Keratinocyte (primary cell): ENCODE measurements around the gene PHPT1. TPM values are rescaled to one million over a fixed set of nuclear protein-coding genes. Genes with fewer than 3 reads are reported as not detected.
"Not testable (repeated sequence)": the region's sequence is repeated elsewhere in the genome, so short reads cannot be mapped to it uniquely, and the experiment has no call there.

ENCODE experiments used
- DNase-seq: peaks from one replicate; pipeline ENCODE4 v3.0.0-alpha.2; 2011; ENCODE audit warnings: low read depth, missing footprints, low spot score
- FAIRE-seq: peaks from 2 replicates; lab custom pipeline; 2011; peaks lifted over from hg19 to GRCh38; lab: Jason Lieb, UNC
- H2AFZ ChIP-seq: 2 replicates; pipeline ENCODE4 v1.6.0; 2012; ENCODE audit warnings: low read length, control low read depth, inconsistent platforms; ENCODE audit not compliant: control insufficient read depth
- H3K27ac ChIP-seq: 2 replicates; pipeline ENCODE4 v1.5.1; 2011; ENCODE audit warnings: low read length; ENCODE audit not compliant: control insufficient read depth, insufficient read depth
- H3K27me3 ChIP-seq: 3 replicates; pipeline ENCODE4 v1.6.0; 2011; ENCODE audit warnings: low read length; ENCODE audit not compliant: control insufficient read depth, insufficient read depth; ENCODE audit errors: extremely low read depth
- H3K36me3 ChIP-seq, 2 experiments: 2 replicates in 1 of 2; 3 replicates in 1 of 2; pipeline ENCODE4 v1.5.1; 2011; ENCODE audit warnings: low read length in 2 of 2, mild to moderate bottlenecking in 1 of 2; ENCODE audit not compliant: control insufficient read depth in 2 of 2, insufficient read depth in 2 of 2; ENCODE audit errors: extremely low read depth in 1 of 2
- H3K4me1 ChIP-seq: 3 replicates; pipeline ENCODE4 v1.5.1; 2011; ENCODE audit warnings: low read length; ENCODE audit not compliant: control insufficient read depth, insufficient read depth; ENCODE audit errors: extremely low read depth
- H3K4me2 ChIP-seq: 3 replicates; pipeline ENCODE4 v1.6.0; 2011; ENCODE audit warnings: low read depth, low read length; ENCODE audit not compliant: control insufficient read depth, insufficient read depth; ENCODE audit errors: extremely low read depth
- H3K4me3 ChIP-seq, 3 experiments: fragments of 200-600 bp in 1 of 3; sonication (generic) in 1 of 3; 2 replicates in 2 of 3; 3 replicates in 1 of 3; pipeline ENCODE4 v1.5.1; 2011 to 2016; ENCODE audit warnings: low read length in 3 of 3, mild to moderate bottlenecking in 3 of 3, control low read depth in 2 of 3, inconsistent platforms in 1 of 3, low read depth in 1 of 3, mixed read lengths in 1 of 3, mixed run types in 1 of 3, moderate library complexity in 1 of 3; ENCODE audit not compliant: control insufficient read depth in 2 of 3, insufficient read depth in 2 of 3; ENCODE audit errors: extremely low read depth in 1 of 3
- H3K79me2 ChIP-seq: 2 replicates; pipeline ENCODE4 v1.6.0; 2012; ENCODE audit warnings: low read length; ENCODE audit not compliant: control insufficient read depth, insufficient read depth
- H3K9ac ChIP-seq: 3 replicates; pipeline ENCODE4 v1.6.0; 2011; ENCODE audit warnings: low read length; ENCODE audit not compliant: control insufficient read depth, insufficient read depth; ENCODE audit errors: extremely low read depth
- H3K9me1 ChIP-seq: 3 replicates; pipeline ENCODE4 v1.6.0; 2011; ENCODE audit warnings: low read length; ENCODE audit not compliant: control insufficient read depth, insufficient read depth; ENCODE audit errors: extremely low read depth
- H3K9me3 ChIP-seq: 2 replicates; pipeline ENCODE4 v1.5.1; 2012; ENCODE audit warnings: low read depth, low read length; ENCODE audit not compliant: control insufficient read depth
- H4K20me1 ChIP-seq: 3 replicates; pipeline ENCODE4 v1.6.0; 2011; ENCODE audit warnings: low read length; ENCODE audit not compliant: control insufficient read depth, insufficient read depth; ENCODE audit errors: extremely low read depth
- CTCF ChIP-seq, 3 experiments: IDR thresholded peaks in 1 of 3; conservative IDR thresholded peaks in 1 of 3; optimal IDR thresholded peaks in 1 of 3; 2 replicates in 2 of 3; 3 replicates in 1 of 3; pipeline versions ENCODE3 to v1.5.1; 2011; ENCODE audit warnings: low read length in 3 of 3, mild to moderate bottlenecking in 3 of 3, moderate library complexity in 2 of 3, control low read depth in 1 of 3, inconsistent platforms in 1 of 3; ENCODE audit not compliant: insufficient read depth in 2 of 3; ENCODE audit errors: extremely low read depth in 1 of 3
- EZH2 ChIP-seq: IDR thresholded peaks from one replicate; pipeline ENCODE4 v1.6.1; 2012; ENCODE audit warnings: inconsistent platforms, mild to moderate bottlenecking, low read length, moderate library complexity
- dilution Hi-C: fragments of 300-500 bp; cut with MboI; formaldehyde crosslinking; loops from one replicate; pipeline ENCODE4 v1.7.0; 2020; ENCODE audit warnings: low sequenced_read_pairs; ENCODE audit not compliant: extremely low pct_ligation_motif_present
- polyA plus RNA-seq, 5 experiments: library from polyadenylated mRNA; depleted of rRNA in 3 of 5; stranded (reverse) in 3 of 5; stranded (forward) in 1 of 5; unstranded in 1 of 5; fragments of >200 nt; gene quantifications; 1 replicate in 1 of 5; 2 replicates in 3 of 5; 3 replicates in 1 of 5; pipeline versions ENCODE4 v1.2.1 to v1.2.3, GENCODE V29; 2011 to 2012; ENCODE audit warnings: missing spikeins in 2 of 5, low read depth in 1 of 5, low replicate concordance in 1 of 5

PHPT1 gene
- polyA plus RNA-seq, 1 donor (not counting 4 experiments of a cell fraction or from before 2014, with no cell fraction given), result 68.8 TPM

GRCh38 chr9:136865041-136865767, 16.0 kb downstream of the PHPT1 start:
- Histone ChIP-seq H3K4me3 (peak overlapping the region; percentile 64 to 87 (median 79)), H3K36me3 (peaks cover 22% of the 10 kb centered on the region in 2 experiments), H3K9ac (peak overlapping the region; percentile 33), H3K27me3 (no peaks in the 10 kb centered on the region), H3K9me3 (no peaks in the 10 kb centered on the region), H3K4me1 (peaks cover 2% of the 10 kb centered on the region), H2AFZ (no peak overlapping the region), H3K79me2 (peaks cover 21% of the 10 kb centered on the region), H4K20me1 (peaks cover 8% of the 10 kb centered on the region), H3K4me2 (peak overlapping the region; percentile 58), H3K9me1 (no peaks in the 10 kb centered on the region), H3K27ac (no peak overlapping the region)
- dilution Hi-C loops, result no loop called here
- TF ChIP-seq CTCF (optimal IDR thresholded peaks at IDR 0.05 in 1 of 3, IDR thresholded peaks at IDR 0.05 in 1 of 3, conservative IDR thresholded peaks at IDR 0.05 in 1 of 3; ENCODE audit: extremely low read depth in 1 of 3, insufficient read depth in 2 of 3, low read length in 3 of 3) (no peak), EZH2 (no peak)
- FAIRE-seq (no peak), DNase-seq (no peak)

DNA sequence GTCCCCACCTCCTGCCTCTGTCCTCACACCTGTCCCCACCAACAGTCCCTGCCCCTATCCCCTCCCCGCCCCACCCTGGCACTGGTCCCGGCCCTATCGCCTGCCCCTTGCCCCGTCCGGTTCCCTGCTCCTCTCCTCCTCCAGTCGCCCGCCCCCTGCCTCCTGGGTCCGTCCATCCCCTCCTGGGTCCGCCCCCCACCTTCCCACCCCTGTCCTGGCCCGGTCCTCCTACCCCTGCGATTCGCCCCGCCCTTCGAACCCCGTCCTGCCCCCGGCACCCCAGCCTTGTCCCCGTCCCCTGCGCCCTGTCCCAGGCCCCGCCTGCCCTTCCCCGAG, 16.5 kb downstream of the PHPT1 start:
- DNase-seq, result no peak

GRCh38 chr9:136866898-136867421, 17.8 kb downstream of the PHPT1 start:
- H3K4me1 ChIP-seq, H3K27me3 ChIP-seq, dilution Hi-C loops, FAIRE-seq, DNase-seq, H4K20me1 ChIP-seq, H3K9me1 ChIP-seq, H2AFZ ChIP-seq, H3K9ac ChIP-seq, H3K9me3 ChIP-seq: not testable (repeated sequence)
- Histone ChIP-seq H3K79me2 (peaks cover 21% of the 10 kb centered on the region), H3K27ac (peak overlapping the region; percentile 31), H3K4me3 (peak overlapping the region; percentile 56 to 87 (median 64)), H3K4me2 (peak overlapping the region; percentile 48), H3K36me3 (peaks cover 18% of the 10 kb centered on the region in 2 experiments)

More for the DNA sequence above, 16.5 kb downstream of the PHPT1 start:
- Histone ChIP-seq H3K4me1 (peaks cover 2% of the 10 kb centered on the region), H3K27me3 (no peaks in the 10 kb centered on the region), H2AFZ (no peak overlapping the region), H3K9ac (peak overlapping the region; percentile 73), H3K9me3 (no peaks in the 10 kb centered on the region), H3K27ac (peak overlapping the region; percentile 52), H3K4me3 (peak overlapping the region; percentile 75 to 87 (median 79)), H3K9me1 (no peaks in the 10 kb centered on the region), H3K4me2 (peak overlapping the region; percentile 58), H3K36me3 (peaks cover 22% of the 10 kb centered on the region in 2 experiments), H4K20me1 (peaks cover 8% of the 10 kb centered on the region), H3K79me2 (peaks cover 21% of the 10 kb centered on the region)
- TF ChIP-seq CTCF (optimal IDR thresholded peaks at IDR 0.05 in 1 of 3, IDR thresholded peaks at IDR 0.05 in 1 of 3, conservative IDR thresholded peaks at IDR 0.05 in 1 of 3; ENCODE audit: extremely low read depth in 1 of 3, insufficient read depth in 2 of 3, low read length in 3 of 3), result no peak
- no peak for TF ChIP-seq EZH2
- dilution Hi-C loops, result no loop called here
- no peak for FAIRE-seq
